Measurements from ENCODE around the gene IL36B.

IL36B gene

GRCh38 chr2:113053666-113054065 is 999 bp upstream of the IL36B start:
- ChIA-PET POLR2A (no interaction called here), CTCF (no interaction called here)
- TF ChIP-seq TARDBP (IDR thresholded peaks at IDR 0.05) (no peak), LEF1 (IDR thresholded peaks at IDR 0.05; ENCODE audit: borderline replicate concordance) (no peak), BHLHE40 (IDR thresholded peaks at IDR 0.05; ENCODE audit: borderline replicate concordance) (no peak), ARNT (IDR thresholded peaks at IDR 0.05) (no peak), HDGF (IDR thresholded peaks at IDR 0.05; ENCODE audit: borderline replicate concordance) (no peak), PKNOX1 (IDR thresholded peaks at IDR 0.05) (no peak), FOXK2 (IDR thresholded peaks at IDR 0.05) (no peak), SUZ12 (IDR thresholded peaks at IDR 0.05) (no peak), ZNF384 (IDR thresholded peaks at IDR 0.05) (no peak), FOXM1 (IDR thresholded peaks at IDR 0.05; ENCODE audit: borderline replicate concordance) (no peak), L3MBTL2 (conservative IDR thresholded peaks at IDR 0.05) (no peak), ELF4 (IDR thresholded peaks at IDR 0.05) (no peak), CTBP1 (IDR thresholded peaks at IDR 0.05; ENCODE audit: borderline replicate concordance) (no peak), NFRKB (IDR thresholded peaks at IDR 0.05) (no peak), SP1 (IDR thresholded peaks at IDR 0.05) (no peak), FOXA1 (IDR thresholded peaks at IDR 0.05) (no peak)

GRCh38 chr2:113050921-113051895 is 1.5 kb downstream of the IL36B start:
- ChIA-PET POLR2A (no interaction called here), CTCF (no interaction called here)
- TF ChIP-seq NFRKB (IDR thresholded peaks at IDR 0.05) (no peak), ELF4 (IDR thresholded peaks at IDR 0.05) (no peak)
- no peak for DNase-seq (ENCODE audit: extremely low spot score)

More at GRCh38 chr2:113053666-113054065, 999 bp upstream of the IL36B start:
- no peak for DNase-seq (ENCODE audit: extremely low spot score)

GRCh38 chr2:113046465-113046864 is 6.2 kb downstream of the IL36B start:
- ChIA-PET POLR2A (no interaction called here), CTCF (no interaction called here)
- no peak for DNase-seq (ENCODE audit: extremely low spot score)
- no peak for TF ChIP-seq SP1 (IDR thresholded peaks at IDR 0.05)
- no peak for TF ChIP-seq ARNT (IDR thresholded peaks at IDR 0.05)
- no peak for TF ChIP-seq TARDBP (IDR thresholded peaks at IDR 0.05)
- TF ChIP-seq ZNF384 (IDR thresholded peaks at IDR 0.05), result no peak
- TF ChIP-seq FOXA1 (IDR thresholded peaks at IDR 0.05), result no peak
- TF ChIP-seq BHLHE40 (IDR thresholded peaks at IDR 0.05; ENCODE audit: borderline replicate concordance), result no peak
- no peak for TF ChIP-seq CTBP1 (IDR thresholded peaks at IDR 0.05; ENCODE audit: borderline replicate concordance)
- no peak for TF ChIP-seq SUZ12 (IDR thresholded peaks at IDR 0.05)
- no peak for TF ChIP-seq FOXM1 (IDR thresholded peaks at IDR 0.05; ENCODE audit: borderline replicate concordance)
- TF ChIP-seq NFRKB (IDR thresholded peaks at IDR 0.05), result no peak
- no peak for TF ChIP-seq L3MBTL2 (conservative IDR thresholded peaks at IDR 0.05)
- no peak for TF ChIP-seq FOXK2 (IDR thresholded peaks at IDR 0.05)
- TF ChIP-seq ELF4 (IDR thresholded peaks at IDR 0.05), result no peak
- TF ChIP-seq PKNOX1 (IDR thresholded peaks at IDR 0.05), result no peak

- DNase-seq (ENCODE audit: extremely low spot score), result peak; percentile 15
- CTCF ChIA-PET, result no interaction called here
- POLR2A ChIA-PET, result no interaction called here
- TF ChIP-seq NFRKB (IDR thresholded peaks at IDR 0.05), result no peak
- no peak for TF ChIP-seq ARNT (IDR thresholded peaks at IDR 0.05)
- no peak for TF ChIP-seq FOXA1 (IDR thresholded peaks at IDR 0.05)
- TF ChIP-seq ZNF384 (IDR thresholded peaks at IDR 0.05), result no peak
- no peak for TF ChIP-seq L3MBTL2 (conservative IDR thresholded peaks at IDR 0.05)
- TF ChIP-seq TARDBP (IDR thresholded peaks at IDR 0.05), result no peak
- no peak for TF ChIP-seq SUZ12 (IDR thresholded peaks at IDR 0.05)
- TF ChIP-seq SP1 (IDR thresholded peaks at IDR 0.05), result no peak
- no peak for TF ChIP-seq FOXK2 (IDR thresholded peaks at IDR 0.05)
- TF ChIP-seq ELF4 (IDR thresholded peaks at IDR 0.05), result no peak
- TF ChIP-seq CTBP1 (IDR thresholded peaks at IDR 0.05; ENCODE audit: borderline replicate concordance), result no peak
- TF ChIP-seq BHLHE40 (IDR thresholded peaks at IDR 0.05; ENCODE audit: borderline replicate concordance), result no peak
- no peak for TF ChIP-seq FOXM1 (IDR thresholded peaks at IDR 0.05; ENCODE audit: borderline replicate concordance)
- TF ChIP-seq PKNOX1 (IDR thresholded peaks at IDR 0.05), result no peak
- TF ChIP-seq LEF1 (IDR thresholded peaks at IDR 0.05; ENCODE audit: borderline replicate concordance), result no peak
- no peak for TF ChIP-seq HDGF (IDR thresholded peaks at IDR 0.05; ENCODE audit: borderline replicate concordance)
These were observed 10.8 kb downstream of the IL36B start for GRCh38 chr2:113041871-113042270.

- no peak for DNase-seq (ENCODE audit: extremely low spot score)
- TF ChIP-seq ARNT (IDR thresholded peaks at IDR 0.05), result no peak
- no peak for TF ChIP-seq L3MBTL2 (conservative IDR thresholded peaks at IDR 0.05)
- no peak for TF ChIP-seq LEF1 (IDR thresholded peaks at IDR 0.05; ENCODE audit: borderline replicate concordance)
- no peak for TF ChIP-seq TARDBP (IDR thresholded peaks at IDR 0.05)
- no peak for TF ChIP-seq SUZ12 (IDR thresholded peaks at IDR 0.05)
- TF ChIP-seq ZNF384 (IDR thresholded peaks at IDR 0.05), result no peak
- no peak for TF ChIP-seq HDGF (IDR thresholded peaks at IDR 0.05; ENCODE audit: borderline replicate concordance)
- TF ChIP-seq BHLHE40 (IDR thresholded peaks at IDR 0.05; ENCODE audit: borderline replicate concordance), result no peak
- TF ChIP-seq NFRKB (IDR thresholded peaks at IDR 0.05), result no peak
- TF ChIP-seq FOXK2 (IDR thresholded peaks at IDR 0.05), result no peak
- TF ChIP-seq FOXM1 (IDR thresholded peaks at IDR 0.05; ENCODE audit: borderline replicate concordance), result no peak
- no peak for TF ChIP-seq CTBP1 (IDR thresholded peaks at IDR 0.05; ENCODE audit: borderline replicate concordance)
- TF ChIP-seq FOXA1 (IDR thresholded peaks at IDR 0.05), result no peak
- no peak for TF ChIP-seq ELF4 (IDR thresholded peaks at IDR 0.05)
- TF ChIP-seq SP1 (IDR thresholded peaks at IDR 0.05), result no peak
- TF ChIP-seq PKNOX1 (IDR thresholded peaks at IDR 0.05), result no peak
- POLR2A ChIA-PET, result no interaction called here
- CTCF ChIA-PET, result no interaction called here
These were observed 12.9 kb downstream of the IL36B start for GRCh38 chr2:113039719-113040118.
